ENCODE data around the gene CEMIP.
"Not testable (repeated sequence)": the region's sequence is repeated elsewhere in the genome, so short reads cannot be mapped to it uniquely, and the experiment has no call there.

Gene CEMIP

DNA sequence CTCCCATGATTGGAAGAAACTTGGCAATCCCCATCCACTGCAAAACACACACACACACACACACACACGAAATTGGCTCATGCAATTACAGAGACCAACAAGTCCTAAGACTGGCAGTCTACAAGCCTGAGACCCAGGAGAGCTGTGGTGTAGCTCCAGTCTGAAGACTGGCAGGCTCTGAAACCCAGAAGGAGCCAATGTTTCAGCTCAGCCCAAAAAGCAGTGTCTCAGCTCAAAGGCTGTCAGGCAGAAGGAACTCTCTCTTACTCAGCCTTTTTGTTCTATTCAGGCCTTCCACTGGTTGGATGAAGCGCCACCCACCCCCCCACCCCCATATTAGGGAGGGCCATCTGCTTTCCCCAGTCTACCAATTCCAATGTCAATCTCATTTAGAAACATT lies 178.4 kb downstream of the CEMIP start:
- no peak for DNase-seq

DNA sequence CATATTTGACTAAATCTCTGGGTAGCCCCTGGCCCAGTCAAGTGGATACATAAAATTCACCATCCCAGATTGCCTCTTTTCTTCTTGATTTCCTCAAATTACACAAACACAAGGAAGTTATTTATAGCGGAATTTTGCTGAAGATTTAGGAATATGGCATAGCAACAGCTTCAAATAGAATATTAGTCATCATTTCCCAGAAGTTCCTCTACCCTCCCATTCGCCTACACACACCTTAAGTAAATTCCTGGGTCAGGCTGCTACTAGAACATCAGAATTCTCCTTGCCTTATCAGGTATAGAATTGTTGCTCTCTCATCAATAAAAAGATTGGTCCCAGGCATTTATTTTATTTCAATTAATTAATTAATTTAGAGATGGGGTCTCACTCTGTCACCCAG lies 178.8 kb downstream of the CEMIP start:
- no peak for DNase-seq

DNA sequence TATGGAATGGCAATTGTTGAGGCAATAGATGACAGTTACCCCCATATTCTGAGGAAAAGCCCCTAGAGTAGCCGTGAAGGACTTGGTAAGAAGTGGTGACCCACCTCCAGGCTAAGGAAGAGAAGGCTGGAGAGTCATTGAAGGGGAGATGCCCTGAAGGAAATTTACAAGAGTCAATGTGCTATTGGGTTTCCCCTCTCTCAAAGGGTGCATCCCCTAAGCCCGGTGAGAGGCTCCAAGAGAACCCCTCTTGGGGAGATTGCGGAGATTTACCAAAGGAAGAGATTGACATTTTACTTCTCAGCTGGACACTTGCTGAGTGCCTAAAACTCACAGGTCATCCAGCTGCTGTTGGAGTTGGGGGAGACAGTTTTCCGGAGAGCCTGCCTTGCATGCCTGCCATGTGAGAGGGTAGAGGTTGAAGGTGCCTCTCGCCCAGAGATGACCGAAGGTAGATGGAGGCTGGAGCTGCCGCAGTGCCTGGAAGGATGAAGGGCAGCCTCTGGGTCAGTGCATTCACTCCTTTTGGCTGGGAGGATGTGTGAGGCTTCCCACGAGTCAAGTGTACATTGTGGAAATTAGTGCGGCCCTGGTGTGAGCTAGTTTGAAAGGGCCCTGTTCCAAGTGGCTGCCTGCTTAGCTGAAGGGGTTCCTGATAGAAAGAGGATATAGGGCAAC lies 179.8 kb downstream of the CEMIP start:
- DNase-seq: no peak

DNA sequence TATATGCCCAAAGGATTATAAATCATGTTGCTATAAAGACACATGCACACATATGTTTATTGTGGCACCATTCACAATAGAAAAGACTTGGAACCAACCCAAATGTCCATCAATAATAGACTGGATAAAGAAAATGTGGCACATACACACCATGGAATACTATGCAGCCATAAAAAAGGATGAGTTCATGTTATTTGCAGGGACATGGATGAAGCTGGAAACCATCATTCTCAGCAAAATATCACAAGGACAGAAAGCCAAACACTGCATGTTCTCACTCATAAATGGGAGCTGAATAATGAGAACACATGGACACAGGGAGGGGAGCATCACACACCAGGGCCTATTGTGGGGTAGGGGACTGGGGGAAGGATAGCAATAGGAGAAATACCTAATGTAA lies 186.3 kb downstream of the CEMIP start:
- not testable (repeated sequence) for DNase-seq

DNA sequence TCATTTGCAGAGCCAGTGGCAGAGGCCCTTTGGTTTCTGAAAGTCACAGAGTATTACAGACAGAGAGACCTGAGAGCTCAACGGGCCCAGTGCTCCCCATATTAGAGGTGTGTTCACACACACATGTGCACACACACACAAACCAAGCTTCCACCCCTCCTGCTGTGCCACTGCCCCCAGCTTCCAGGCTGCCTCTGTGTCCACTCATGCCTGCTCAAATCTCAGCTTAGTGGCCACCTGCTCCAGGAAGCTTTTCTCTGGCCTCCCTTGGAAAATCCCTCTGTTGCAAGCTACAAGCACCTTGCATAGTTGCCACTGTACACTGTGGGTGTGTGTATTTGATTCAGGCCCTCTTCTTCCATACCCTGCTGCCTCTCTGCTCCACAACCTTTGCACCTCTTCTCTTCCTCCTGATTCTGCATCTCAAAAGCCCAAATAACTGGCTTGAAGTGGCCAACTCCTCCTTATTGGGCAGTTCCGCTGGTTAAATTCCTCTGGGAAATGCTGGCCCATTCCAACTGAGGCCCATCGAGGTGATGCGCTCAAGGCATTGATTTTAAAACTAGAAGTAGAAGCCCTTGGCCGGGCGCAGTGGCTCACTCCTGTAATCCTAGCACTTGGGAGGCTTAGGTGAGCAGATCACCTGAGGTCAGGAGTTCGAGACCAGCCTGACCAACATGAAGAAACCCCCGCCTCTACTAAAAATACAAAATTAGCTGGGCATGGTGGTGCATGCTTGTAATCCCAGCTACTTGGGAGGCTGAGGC lies 187.4 kb downstream of the CEMIP start:
- DNase-seq: no peak

DNA sequence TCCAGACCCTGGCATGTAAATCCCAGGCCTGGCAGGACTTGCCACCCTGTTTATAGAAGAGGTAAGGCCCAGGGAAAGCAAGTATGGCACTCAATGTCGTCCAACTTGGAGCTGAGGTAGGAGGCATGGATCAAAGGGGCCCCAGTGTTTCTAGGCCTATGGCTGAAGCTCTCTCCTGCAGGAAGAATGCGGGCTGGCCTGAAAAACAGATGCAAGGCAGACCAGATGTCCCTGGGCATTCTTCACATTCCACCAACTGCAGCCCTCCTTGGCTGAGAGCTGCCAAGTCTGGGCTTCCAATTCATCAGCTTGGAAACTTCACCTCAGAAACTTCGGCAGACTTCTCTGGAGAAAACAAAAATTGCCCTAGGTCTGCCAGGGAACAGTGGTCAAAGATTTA lies 188.3 kb downstream of the CEMIP start:
- peak; percentile 76 for DNase-seq

DNA sequence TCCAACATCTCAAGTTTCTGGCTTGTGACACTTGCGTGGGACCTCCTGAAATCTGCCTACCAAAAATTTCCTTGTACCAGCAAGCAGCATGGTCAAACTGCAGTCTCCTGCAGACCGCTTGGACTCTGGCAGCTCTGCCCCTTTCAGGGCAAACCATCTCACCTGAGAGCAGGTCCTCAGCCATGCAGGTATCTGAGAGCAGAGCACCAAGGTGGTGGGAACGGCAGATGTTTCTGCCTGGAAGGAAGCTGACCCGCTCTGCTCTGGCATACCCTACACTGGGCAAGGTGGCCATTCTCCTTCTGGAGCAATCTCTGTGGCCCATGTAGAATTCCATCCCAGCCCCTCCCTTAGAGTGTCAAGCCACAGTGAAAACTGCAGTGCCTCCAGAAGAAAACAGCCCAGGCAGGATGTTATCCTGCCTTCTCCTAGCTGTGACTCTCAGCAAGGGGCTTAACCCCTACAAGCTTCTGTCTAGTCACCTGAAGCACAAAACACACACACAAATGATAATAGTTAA lies 188.9 kb downstream of the CEMIP start:
- DNase-seq: no peak

DNA sequence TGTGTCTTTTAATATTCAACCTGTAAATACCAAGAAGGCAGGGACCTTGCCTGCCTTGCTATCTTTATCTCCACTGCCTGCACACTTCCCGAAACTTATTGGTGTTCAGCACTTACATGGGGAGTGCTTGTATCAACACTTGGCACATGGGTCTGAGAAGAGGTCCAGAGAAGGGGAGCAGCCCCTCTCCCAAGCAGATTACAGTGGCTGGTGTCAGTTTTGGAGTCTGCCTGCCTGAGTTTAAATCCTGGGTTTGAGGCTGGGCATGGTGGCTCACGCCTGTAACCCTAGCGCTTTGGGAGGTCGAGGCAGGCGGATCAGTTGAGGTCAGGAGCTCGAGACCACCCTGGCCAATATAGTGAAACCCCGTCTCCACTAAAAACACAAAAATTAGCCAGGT lies 190.1 kb downstream of the CEMIP start:
- DNase-seq: no peak

DNA sequence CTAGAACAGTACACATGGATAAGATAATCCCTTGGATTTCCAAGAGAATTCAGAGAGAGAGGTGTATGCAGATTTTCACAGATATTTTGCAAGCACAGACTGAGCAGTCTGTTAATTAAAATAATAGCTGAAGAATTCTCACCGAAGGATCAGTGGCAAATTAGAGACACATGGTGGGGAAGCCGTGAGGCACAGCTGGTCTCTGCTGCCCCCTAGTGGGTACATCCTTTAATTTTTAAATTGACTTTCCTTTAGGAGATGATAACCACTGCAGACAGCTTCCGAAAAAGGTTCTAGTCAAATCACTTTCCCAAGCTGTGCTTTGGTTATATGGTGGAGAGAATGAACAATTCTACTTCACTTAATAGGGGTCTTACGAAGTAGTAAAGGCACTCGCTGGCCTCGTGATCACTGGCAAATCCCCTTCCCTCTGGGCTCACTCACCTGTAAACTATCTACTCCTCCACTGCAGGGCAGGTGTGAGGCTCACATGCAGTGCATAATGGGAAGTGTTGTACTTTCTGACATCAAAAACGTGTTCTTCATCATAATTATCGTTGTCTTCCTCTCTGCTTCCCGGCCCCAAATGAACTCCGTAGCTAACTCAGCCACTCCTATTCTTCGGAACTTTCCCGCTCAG lies 191.0 kb downstream of the CEMIP start:
- peak; percentile 59 for DNase-seq

DNA sequence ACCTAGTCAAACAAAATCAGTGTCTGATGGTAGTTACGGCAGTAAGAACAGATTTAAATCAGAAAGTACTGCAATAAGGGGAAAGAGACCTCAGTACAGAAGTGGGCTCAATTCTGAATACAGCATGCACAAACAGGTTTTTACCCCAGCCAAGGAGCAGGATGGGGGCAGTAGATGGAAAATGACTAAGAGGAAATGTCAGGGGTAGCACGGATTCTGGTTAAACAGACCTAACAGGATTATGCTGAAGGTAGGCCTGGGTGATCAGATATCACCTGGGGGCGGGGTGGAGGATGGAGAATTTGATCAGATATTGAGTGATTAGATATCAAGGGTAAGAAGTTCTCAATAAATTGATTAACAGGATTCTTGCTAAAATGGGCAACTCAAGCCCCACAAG lies 191.5 kb downstream of the CEMIP start:
- DNase-seq: no peak

DNA sequence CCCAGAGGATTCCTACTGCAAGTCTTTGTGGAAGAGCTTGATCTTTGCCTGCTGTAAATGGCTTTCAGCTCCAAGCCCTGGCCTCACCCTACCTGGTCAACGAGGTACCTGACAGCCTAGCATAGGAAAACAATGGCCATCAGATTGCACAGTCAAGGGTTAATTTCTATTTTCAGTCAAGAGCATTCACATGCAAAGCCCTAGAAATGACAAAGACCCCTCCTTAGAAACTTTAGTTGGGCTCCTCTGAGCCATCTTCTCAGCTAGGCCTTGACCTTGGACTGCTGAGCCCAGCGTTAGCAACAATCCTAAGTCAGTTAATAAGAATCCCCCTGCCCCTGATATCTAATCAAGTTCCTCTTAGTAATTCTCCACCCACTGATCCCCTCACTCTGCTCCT lies 192.0 kb downstream of the CEMIP start:
- DNase-seq: no peak

DNA sequence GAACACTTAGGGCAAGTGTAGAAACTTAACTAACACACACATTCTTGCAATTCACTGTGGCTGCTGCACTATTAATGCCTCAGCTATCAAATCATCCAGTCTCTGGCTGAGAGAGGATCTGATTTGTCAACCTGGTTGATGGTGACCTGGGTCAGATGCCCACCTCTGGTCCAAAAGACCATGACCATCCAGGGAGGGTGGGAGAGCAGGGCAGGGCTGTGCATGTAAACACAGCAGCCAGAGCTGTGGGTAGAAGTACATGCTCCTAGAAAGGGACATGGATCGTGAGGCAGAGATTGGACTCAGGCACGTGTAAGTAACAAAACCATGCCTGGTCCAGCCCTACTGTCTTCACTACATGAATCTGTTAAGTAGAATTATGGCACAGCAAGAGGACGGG lies 193.1 kb downstream of the CEMIP start:
- DNase-seq: no peak

DNA sequence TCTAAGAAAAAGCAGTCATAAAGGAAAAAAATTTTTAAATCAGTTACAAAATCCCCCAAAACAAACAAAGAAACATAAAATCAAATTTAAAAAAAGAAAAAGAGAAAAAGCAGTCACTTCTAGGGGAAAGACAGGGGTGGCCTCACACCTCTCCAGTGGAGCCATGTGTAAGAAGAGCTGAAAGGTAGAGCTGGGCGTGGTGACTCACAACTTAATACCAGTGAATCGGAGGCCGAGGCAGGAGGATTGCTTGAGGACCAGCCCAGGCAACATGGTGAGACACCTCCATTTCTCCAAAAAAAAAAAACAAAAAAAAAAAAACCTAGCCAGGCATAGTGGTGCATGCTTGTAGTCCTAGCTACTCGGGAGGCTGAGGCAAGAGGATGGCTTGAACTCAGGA lies 195.7 kb downstream of the CEMIP start:
- no peak for DNase-seq

DNA sequence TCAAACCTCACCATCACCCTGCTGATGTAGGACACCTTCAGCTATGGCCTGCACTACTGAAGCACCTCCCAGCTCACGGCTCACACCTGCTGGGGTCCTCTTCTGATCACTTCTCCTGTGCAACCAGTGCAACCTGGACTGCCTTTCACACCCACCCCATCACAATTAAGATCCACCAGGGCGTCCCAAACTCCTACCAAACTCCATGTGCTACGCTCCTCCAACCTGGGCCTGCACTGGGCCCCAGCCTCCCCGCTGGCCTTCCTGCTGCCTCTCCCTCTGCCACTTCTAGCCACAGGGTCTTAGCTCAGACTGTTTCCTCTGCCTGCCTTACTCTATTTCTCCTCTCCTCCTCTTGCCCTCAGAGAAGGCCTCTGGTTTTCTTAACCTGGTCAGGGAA lies 197.7 kb downstream of the CEMIP start:
- no peak for DNase-seq

DNA sequence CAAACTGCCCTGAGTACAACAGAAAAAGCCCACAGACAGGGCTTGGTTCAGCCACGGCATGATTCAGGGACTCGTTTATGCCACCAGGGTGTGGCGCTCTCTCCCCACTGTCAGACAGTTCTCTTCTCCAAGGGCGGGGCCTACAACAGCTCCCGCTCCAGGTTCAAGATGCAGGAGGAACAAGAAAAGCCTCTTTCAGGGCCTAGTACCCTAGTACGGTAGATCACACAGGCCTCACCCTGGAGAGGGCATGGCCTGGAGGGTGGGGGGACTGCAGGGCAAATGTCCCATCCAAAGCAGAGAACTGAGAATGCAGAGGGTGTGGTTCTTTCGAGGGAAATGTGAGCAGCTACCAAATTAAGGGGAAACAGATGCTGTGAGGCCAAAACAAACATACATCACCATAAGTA lies 198.5 kb downstream of the CEMIP start:
- DNase-seq: peak; percentile 68

DNA sequence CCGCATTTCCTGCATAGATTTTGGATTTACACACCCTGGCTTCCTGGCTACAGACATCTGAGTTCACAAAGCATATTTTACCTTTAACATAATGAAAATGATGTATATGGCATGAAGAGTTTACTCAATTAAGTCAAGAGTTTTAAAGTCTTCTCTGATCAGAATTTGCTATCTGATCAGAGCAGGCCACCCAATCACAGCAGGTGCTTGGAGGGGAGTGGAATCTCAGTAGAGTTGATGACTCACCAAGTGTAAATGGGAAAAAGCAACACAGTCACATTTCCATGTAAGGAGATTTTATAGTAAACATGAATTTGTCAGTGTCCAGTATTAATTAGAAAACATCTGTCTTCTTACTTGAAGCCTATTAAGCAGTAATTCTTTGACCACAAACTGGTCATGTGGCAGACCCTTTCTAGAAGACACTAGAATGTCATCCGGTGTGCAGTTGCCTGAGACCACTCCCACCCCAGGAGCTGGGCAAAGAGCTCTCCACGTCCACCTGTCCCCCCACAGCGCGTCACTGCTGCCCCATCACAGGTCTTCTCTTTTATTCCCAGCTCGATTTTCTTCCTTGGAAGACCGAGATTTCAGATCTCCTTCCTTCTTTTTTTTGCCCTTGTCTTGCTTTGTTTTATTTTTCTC lies 199.6 kb downstream of the CEMIP start:
- DNase-seq: peak; percentile 66

DNA sequence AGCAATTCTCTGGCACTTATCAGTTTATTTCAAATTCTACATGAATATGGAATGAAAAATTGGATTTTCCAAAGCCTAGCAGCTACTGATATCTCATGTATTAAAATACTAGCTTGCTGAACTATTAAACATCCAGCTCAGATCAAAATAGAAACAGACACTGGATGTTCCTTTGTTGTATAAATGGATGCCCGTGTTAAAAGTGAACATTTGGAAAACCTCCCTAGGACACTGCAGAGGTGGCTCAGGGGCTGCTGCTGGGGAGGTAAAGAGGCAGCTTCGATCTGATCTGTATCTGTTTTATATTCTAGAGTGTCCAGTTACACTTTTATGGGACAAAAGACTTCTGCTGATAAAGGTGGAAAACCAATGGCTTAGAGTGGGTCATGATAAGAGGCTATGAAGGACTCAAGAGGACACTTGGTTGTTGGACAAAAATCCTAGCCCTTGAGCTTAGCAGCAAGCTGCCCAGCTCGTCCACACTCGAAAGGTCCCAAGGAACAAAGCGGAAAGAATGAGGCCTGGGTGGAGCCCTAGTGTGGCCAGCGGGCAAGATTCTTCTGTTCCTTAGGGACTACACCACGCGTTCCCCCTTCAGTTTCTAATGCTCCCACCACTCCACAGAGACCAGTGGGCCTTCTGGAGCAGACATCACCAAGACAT lies 200.5 kb downstream of the CEMIP start:
- DNase-seq: no peak

DNA sequence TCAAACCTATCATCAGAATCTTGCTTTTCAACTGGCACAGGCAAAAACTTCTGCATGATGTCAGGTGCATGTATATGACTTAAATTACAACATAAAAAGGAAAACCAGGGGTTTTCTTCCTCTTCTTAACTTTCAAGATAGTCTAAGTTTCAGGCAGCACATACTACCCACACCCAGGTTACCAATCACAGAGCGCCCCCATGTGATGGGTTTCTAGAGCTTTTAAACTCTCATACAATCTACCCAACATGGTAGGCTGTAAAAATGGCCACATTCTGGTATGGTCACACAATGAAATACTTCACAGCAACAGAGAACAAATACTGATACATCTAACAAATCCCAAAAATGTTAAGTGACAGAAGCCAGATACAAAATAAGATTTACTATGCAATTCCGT lies 203.0 kb downstream of the CEMIP start:
- no peak for DNase-seq

DNA sequence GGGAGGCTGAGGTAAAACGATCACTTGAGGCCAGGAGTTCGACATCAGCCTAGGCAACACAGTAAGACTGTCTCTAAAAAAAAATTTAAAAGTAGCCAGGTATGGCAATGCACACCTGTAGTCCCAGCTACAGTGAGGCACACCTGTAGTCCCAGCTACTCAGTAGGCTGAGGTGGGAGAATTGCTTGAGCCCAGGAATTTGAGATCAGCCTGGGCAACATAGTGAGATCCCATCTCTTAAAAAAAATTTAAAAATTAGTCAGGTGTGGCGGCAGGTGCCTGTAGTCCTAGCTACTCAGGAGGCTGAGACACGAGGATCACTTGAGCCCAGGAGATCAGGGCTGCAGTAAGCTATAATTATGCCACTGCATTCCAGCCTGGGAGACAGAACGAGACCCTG lies 203.7 kb downstream of the CEMIP start:
- no peak for DNase-seq

DNA sequence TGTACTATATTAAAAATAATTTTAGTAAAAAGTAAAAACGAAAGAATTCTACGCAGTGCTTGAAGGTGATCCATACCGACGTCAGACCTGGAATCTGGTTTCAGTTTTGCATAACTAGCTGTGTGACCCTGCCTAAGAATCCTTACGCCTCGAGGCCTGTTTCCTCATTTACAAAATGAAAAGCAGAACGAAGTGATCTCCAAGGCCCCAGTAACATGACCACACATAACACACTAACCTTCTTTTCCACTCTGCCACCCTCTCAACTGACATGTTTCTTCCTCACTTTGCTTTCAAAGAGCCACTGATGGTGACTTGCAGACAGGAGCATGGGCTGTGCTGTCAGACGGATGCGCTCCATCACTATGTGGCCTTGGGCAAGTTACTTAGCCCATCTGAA lies 205.7 kb downstream of the CEMIP start:
- DNase-seq: no peak

DNA sequence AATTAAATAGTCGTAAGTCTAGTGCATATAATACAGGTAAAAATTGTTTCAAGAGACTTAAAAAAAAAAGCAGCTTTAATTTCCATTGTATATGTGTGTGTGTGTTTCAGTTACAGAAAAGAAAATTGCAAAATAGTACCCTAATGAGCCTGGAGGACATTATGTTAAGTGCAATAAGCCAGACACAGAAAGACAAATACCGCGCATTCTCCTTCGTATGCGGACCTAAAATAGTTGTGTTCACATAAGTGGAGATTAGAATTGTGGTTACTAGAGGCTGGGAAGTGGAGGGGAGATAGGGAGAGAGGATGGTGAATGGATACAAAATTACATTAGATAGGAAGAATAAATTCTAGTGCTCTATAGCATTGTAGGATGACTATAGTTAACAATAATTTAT lies 206.8 kb downstream of the CEMIP start:
- DNase-seq: no peak

DNA sequence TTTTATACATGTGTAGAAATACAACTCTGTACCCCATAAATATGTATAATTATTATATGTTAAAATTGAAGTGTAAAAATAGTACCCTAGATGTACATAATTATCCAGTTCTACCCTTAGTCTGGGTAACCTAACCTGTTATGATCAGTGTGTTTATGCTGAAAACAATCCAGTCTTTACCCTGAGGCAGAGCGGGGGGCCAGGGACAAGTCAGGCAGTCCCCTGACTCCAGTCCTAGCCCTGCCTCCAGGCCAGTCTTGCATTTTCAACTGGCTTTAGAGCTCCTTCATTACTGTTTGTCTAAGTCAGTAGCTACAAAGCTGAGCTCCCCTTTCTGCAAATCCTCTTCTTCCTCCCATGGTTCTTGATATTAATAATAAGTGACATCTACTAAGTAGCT lies 207.3 kb downstream of the CEMIP start:
- DNase-seq: no peak

Data from fibroblast of skin of back (primary cell).